HPDE6-E6E7 (cell line): ENCODE measurements around the gene NKAPL.
"Not testable (repeated sequence)": the region's sequence is repeated elsewhere in the genome, so short reads cannot be mapped to it uniquely, and the experiment has no call there.

Experiments
- DNase-seq: peaks from one replicate; pipeline ENCODE4 v3.0.0; 2011; ENCODE audit warnings: missing footprints; ENCODE audit errors: extremely low spot score

Gene NKAPL

GRCh38 chr6:28296520-28297060, 37.5 kb downstream of the NKAPL start:
- no peak for DNase-seq

- no peak for DNase-seq
Observed at GRCh38 chr6:28303570-28303969, 44.5 kb downstream of the NKAPL start.

- DNase-seq, result not testable (repeated sequence)
Observed at GRCh38 chr6:28306363-28306762, 47.3 kb downstream of the NKAPL start.
